Transverse colon (tissue), 4 donors: ENCODE measurements around the gene PBX3. TPM values are rescaled to one million over a fixed set of nuclear protein-coding genes. Genes with fewer than 3 reads are reported as not detected.

ENCODE experiments used
- DNase-seq: peaks from one replicate; pipeline ENCODE4 v3.0.0-alpha.2; 2019
- H3K27ac ChIP-seq, 4 donors: fragments of 200-600 bp; sonication (generic); 2 replicates each; pipeline ENCODE4 v1.5.1; 2016 to 2018; ENCODE audit warnings: inconsistent platforms in 4 of 4
- H3K27me3 ChIP-seq: fragments of 200-600 bp; sonication (generic); 2 replicates; pipeline ENCODE4 v1.5.1; 2017; ENCODE audit warnings: inconsistent platforms
- H3K36me3 ChIP-seq, 4 donors: fragments of 200-600 bp; sonication (generic); 2 replicates each; pipeline ENCODE4 v1.5.1; 2017 to 2019; ENCODE audit warnings: inconsistent platforms in 4 of 4
- H3K4me1 ChIP-seq, 4 donors: fragments of 200-600 bp; sonication (generic); 2 replicates each; pipeline ENCODE4 v1.5.1; 2017 to 2020; ENCODE audit warnings: inconsistent platforms in 4 of 4
- H3K4me3 ChIP-seq, 4 donors: fragments of 200-600 bp; sonication (generic); 1 replicate in 1 of 4; 2 replicates in 3 of 4; pipeline versions ENCODE4 v1.5.1 to v1.6.1; 2017 to 2019; ENCODE audit warnings: inconsistent platforms in 4 of 4
- H3K9me3 ChIP-seq, 2 donors: fragments of 200-600 bp; sonication (generic); 2 replicates each; pipeline ENCODE4 v1.5.1; 2017 to 2019; ENCODE audit warnings: inconsistent platforms in 2 of 2
- CTCF ChIP-seq, 5 experiments: fragments of 200-600 bp in 3 of 5; fragments of 450-650 bp in 2 of 5; sonication (generic) in 3 of 5; IDR thresholded peaks; 1 replicate in 2 of 5; 2 replicates in 3 of 5; pipeline ENCODE4 v1.5.1; 2016 to 2017; ENCODE audit warnings: antibody characterized with exemption in 5 of 5, inconsistent platforms in 3 of 5, mild to moderate bottlenecking in 2 of 5, moderate library complexity in 1 of 5
- EP300 ChIP-seq: sonication (generic); formaldehyde crosslinking; IDR thresholded peaks from one replicate; pipeline ENCODE4 v1.6.1; 2017; ENCODE audit warnings: antibody characterized with exemption, low read depth
- POLR2A ChIP-seq: fragments of 450-650 bp; IDR thresholded peaks from one replicate; pipeline ENCODE4 v1.6.1; 2016; ENCODE audit warnings: antibody characterized with exemption, mild to moderate bottlenecking, moderate library complexity
- POLR2AphosphoS5 ChIP-seq, 3 donors: sonication (generic); formaldehyde crosslinking; IDR thresholded peaks; one replicate each; pipeline ENCODE4 v1.6.1; 2016; ENCODE audit warnings: antibody characterized with exemption in 3 of 3
- WGBS, 2 donors: methylation state at CpG; one replicate each; pipeline ENCODE4 v1.1.5; 2018; ENCODE audit warnings: low coverage in 1 of 2; 5-methylcytosine and 5-hydroxymethylcytosine counted together
- in situ Hi-C, 4 donors: fragments of 200-750 bp; cut with MboI; loops; one replicate each; pipeline versions ENCODE4 v1.15.0 to v1.15.1; 2017; ENCODE audit warnings: low sequenced_read_pairs in 3 of 4, low pct_ligation_motif_present in 1 of 4, low pct_unique_long_range_greater_than_20kb in 1 of 4
- intact Hi-C: fragments of 100-400 bp; cut with DNase I; formaldehyde crosslinking; loops from one replicate; pipeline ENCODE4 v1.15.1; 2023; ENCODE audit warnings: low total_unique reads
- total RNA-seq, 4 donors: library from RNA; depleted of rRNA; stranded (reverse); fragments of >200 nt; gene quantifications; one replicate each; pipeline ENCODE4 v1.1.0, GENCODE V29; 2016

PBX3 gene
- total RNA-seq, 4 donors from 2014 or later, result 16.4 to 70.3 (median 20.4) TPM

- intact Hi-C loops, result no loop called here
- Histone ChIP-seq H3K27me3 (no peaks in the 10 kb centered on the region), H3K9me3 (no peaks in the 10 kb centered on the region), H3K36me3 (no peaks in the 10 kb centered on the region), H3K27ac (no peak overlapping the region), H3K4me3 (no peak overlapping the region), H3K4me1 (no peaks in the 10 kb centered on the region)
- DNase-seq, result no peak
- WGBS, 2 donors, result 87 to 88% methylated on average over 8 to 13 of the region's 13 CpGs
- TF ChIP-seq CTCF (IDR thresholded peaks at IDR 0.05) (no peak), POLR2AphosphoS5 (IDR thresholded peaks at IDR 0.05) (no peak), POLR2A (no peak), EP300 (no peak)
- in situ Hi-C loops, result no loop called here
These were observed 20.6 kb upstream of the PBX3 start for GRCh38 chr9:125726456-125727132.

GRCh38 chr9:125730168-125730567 lies 17.0 kb upstream of the PBX3 start:
- Histone ChIP-seq H3K36me3 (no peaks in the 10 kb centered on the region), H3K27ac (no peak overlapping the region), H3K27me3 (no peaks in the 10 kb centered on the region), H3K4me3 (no peak overlapping the region), H3K4me1 (no peaks in the 10 kb centered on the region), H3K9me3 (no peaks in the 10 kb centered on the region)
- DNase-seq, result no peak
- in situ Hi-C loops (no loop called here), intact Hi-C loops (no loop called here)
- 71 to 87% methylated on average over 1 to 2 of the region's 2 CpGs for WGBS, 2 donors
- TF ChIP-seq CTCF (IDR thresholded peaks at IDR 0.05), result no peak
- no peak for TF ChIP-seq POLR2AphosphoS5 (IDR thresholded peaks at IDR 0.05)
- no peak for TF ChIP-seq POLR2A
- no peak for TF ChIP-seq EP300

GRCh38 chr9:125732562-125732961 lies 14.6 kb upstream of the PBX3 start:
- H3K4me3 ChIP-seq, result no peak overlapping the region
- no peak for DNase-seq
- no peak overlapping the region for H3K27ac ChIP-seq
- in situ Hi-C loops (no loop called here), intact Hi-C loops (no loop called here)
- no peaks in the 10 kb centered on the region for H3K9me3 ChIP-seq
- no peaks in the 10 kb centered on the region for H3K4me1 ChIP-seq
- no peaks in the 10 kb centered on the region for H3K27me3 ChIP-seq
- H3K36me3 ChIP-seq, result no peaks in the 10 kb centered on the region
- 80 to 89% methylated on average over 1 to 2 of the region's 2 CpGs for WGBS, 2 donors
- no peak for TF ChIP-seq POLR2A
- TF ChIP-seq EP300, result no peak
- TF ChIP-seq CTCF (IDR thresholded peaks at IDR 0.05), result no peak
- no peak for TF ChIP-seq POLR2AphosphoS5 (IDR thresholded peaks at IDR 0.05)

GRCh38 chr9:125739436-125739835 lies 7.7 kb upstream of the PBX3 start:
- no peak overlapping the region for H3K27ac ChIP-seq
- H3K9me3 ChIP-seq, result no peaks in the 10 kb centered on the region
- 83 to 98% methylated on average over 3 of the region's 3 CpGs for WGBS, 2 donors
- H3K36me3 ChIP-seq, result no peaks in the 10 kb centered on the region
- no peak for DNase-seq
- no peak for TF ChIP-seq POLR2AphosphoS5 (IDR thresholded peaks at IDR 0.05)
- no peak for TF ChIP-seq CTCF (IDR thresholded peaks at IDR 0.05)
- TF ChIP-seq EP300, result no peak
- TF ChIP-seq POLR2A, result no peak
- intact Hi-C loops, result no loop called here
- no peak overlapping the region for H3K4me3 ChIP-seq
- no peaks in the 10 kb centered on the region for H3K4me1 ChIP-seq
- in situ Hi-C loops, result no loop called here
- H3K27me3 ChIP-seq, result no peaks in the 10 kb centered on the region
